Panc1 (cell line): ENCODE results near the gene NFATC1.

Source experiments
- CTCF ChIP-seq: fragments of 450-650 bp; IDR thresholded peaks from 2 replicates; pipeline ENCODE4 v1.5.1; 2017; ENCODE audit warnings: mild to moderate bottlenecking
- POLR2AphosphoS5 ChIP-seq: IDR thresholded peaks from 2 replicates; pipeline ENCODE4 v1.6.1; 2012; ENCODE audit warnings: mild to moderate bottlenecking, low read depth, low read length, moderate library complexity
- REST ChIP-seq, 2 experiments: IDR thresholded peaks; 2 replicates each; pipeline ENCODE4 v1.6.1; 2011 to 2012; ENCODE audit warnings: low read depth in 2 of 2, control low read depth in 1 of 2, low read length in 1 of 2, mild to moderate bottlenecking in 1 of 2, moderate library complexity in 1 of 2; ENCODE audit not compliant: insufficient read depth in 1 of 2
- SIN3A ChIP-seq: IDR thresholded peaks from 2 replicates; pipeline ENCODE4 v1.6.1; 2012; ENCODE audit warnings: low read depth, mild to moderate bottlenecking, low read length, moderate library complexity, borderline replicate concordance; ENCODE audit not compliant: insufficient read depth
- TCF7L2 ChIP-seq: IDR thresholded peaks from 2 replicates; pipeline ENCODE4 v1.6.1; 2011; ENCODE audit warnings: mild to moderate bottlenecking, low read depth, low read length, inconsistent platforms

- TF ChIP-seq REST (IDR thresholded peaks at IDR 0.05; ENCODE audit: insufficient read depth in 1 of 2, low read depth in 2 of 2, low read length in 1 of 2): no peak
- no peak for TF ChIP-seq CTCF
- no peak for TF ChIP-seq POLR2AphosphoS5
- no peak for TF ChIP-seq SIN3A
- TF ChIP-seq TCF7L2: no peak
Observed at GRCh38 chr18:79520478-79521390, 125.0 kb downstream of the NFATC1 start.
